H1 (cell line): ENCODE data around the gene KIAA1614. TPM values are rescaled to one million over a fixed set of nuclear protein-coding genes. Genes with fewer than 3 reads are reported as not detected.

Experiments used
- CTCF ChIA-PET: fragments of 300-600 bp; sonication (Branson Sonifier 250); formaldehyde crosslinking; loops from one replicate; lab custom pipeline; 2021; ENCODE audit not compliant: partially characterized antibody; lab: Charles Lee
- POLR2A ChIA-PET: fragments of 300-600 bp; sonication (Branson Sonifier 250); formaldehyde crosslinking; loops from one replicate; lab custom pipeline; 2021; ENCODE audit warnings: inconsistent platforms; ENCODE audit not compliant: partially characterized antibody; lab: Charles Lee
- DNase-seq, 2 experiments: peaks; one replicate each; pipeline versions ENCODE4 v3.0.0 to v3.0.0-alpha.2; 2010 to 2022; ENCODE audit warnings: low spot score in 2 of 2, low read depth in 1 of 2, mixed read lengths in 1 of 2
- FAIRE-seq: peaks from 2 replicates; lab custom pipeline; 2011; peaks lifted over from hg19 to GRCh38; lab: Jason Lieb, UNC
- H2AFZ ChIP-seq: 2 replicates; pipeline ENCODE4 v1.8.1; 2012; ENCODE audit warnings: low read length, inconsistent platforms
- H2AK5ac ChIP-seq: 2 replicates; pipeline ENCODE4 v1.6.1; 2013; ENCODE audit warnings: low read depth, low read length
- H2BK120ac ChIP-seq: replicated peaks from 2 replicates; pipeline ENCODE3; 2013; ENCODE audit warnings: low read depth, low read length, inconsistent platforms
- H2BK12ac ChIP-seq: 2 replicates; pipeline ENCODE4 v1.6.1; 2013; ENCODE audit warnings: low read depth, low read length
- H2BK15ac ChIP-seq: 2 replicates; pipeline ENCODE4 v1.6.1; 2013; ENCODE audit warnings: low read length
- H2BK20ac ChIP-seq: 2 replicates; pipeline ENCODE4 v1.6.1; 2013; ENCODE audit warnings: low read length
- H2BK5ac ChIP-seq: 2 replicates; pipeline ENCODE4 v1.6.1; 2013; ENCODE audit warnings: low read depth, low read length
- H3K14ac ChIP-seq: 2 replicates; pipeline ENCODE4 v1.6.1; 2013; ENCODE audit warnings: inconsistent platforms; ENCODE audit not compliant: insufficient read length
- H3K18ac ChIP-seq: 2 replicates; pipeline ENCODE4 v1.6.1; 2013; ENCODE audit warnings: low read length; ENCODE audit errors: extremely low read depth
- H3K23ac ChIP-seq: 2 replicates; pipeline ENCODE4 v1.6.1; 2013; ENCODE audit warnings: inconsistent platforms; ENCODE audit not compliant: insufficient read length
- H3K23me2 ChIP-seq: 2 replicates; pipeline ENCODE4 v1.6.1; 2013; ENCODE audit warnings: low read depth, low read length
- H3K27ac ChIP-seq: 2 replicates; pipeline ENCODE4 v1.6.1; 2011; ENCODE audit warnings: low read depth, low read length, inconsistent platforms
- H3K27me3 ChIP-seq, 4 experiments: replicated peaks in 1 of 4; 1 replicate in 1 of 4; 2 replicates in 3 of 4; pipeline versions ENCODE4 v1.6.1 to v1.8.1; 2011 to 2013; ENCODE audit warnings: low read length in 3 of 4, mild to moderate bottlenecking in 3 of 4, inconsistent platforms in 2 of 4, mixed read lengths in 2 of 4, moderate library complexity in 1 of 4; ENCODE audit not compliant: control insufficient read depth in 3 of 4, insufficient read depth in 3 of 4; ENCODE audit errors: extremely low read depth in 1 of 4
- H3K36me3 ChIP-seq, 4 experiments: 2 replicates each; pipeline versions ENCODE4 v1.6.1 to v1.8.1; 2011 to 2013; ENCODE audit warnings: mild to moderate bottlenecking in 4 of 4, low read length in 3 of 4, moderate library complexity in 2 of 4, control low read depth in 1 of 4, inconsistent platforms in 1 of 4; ENCODE audit not compliant: insufficient read depth in 4 of 4, control insufficient read depth in 2 of 4
- H3K4ac ChIP-seq: replicated peaks from 2 replicates; pipeline ENCODE3; 2013; ENCODE audit warnings: low read length, low read depth, mixed read lengths, inconsistent platforms; ENCODE audit not compliant: insufficient read length
- H3K4me1 ChIP-seq, 4 experiments: replicated peaks in 1 of 4; 1 replicate in 1 of 4; 2 replicates in 3 of 4; pipeline versions ENCODE4 v1.6.1 to v1.8.1; 2011 to 2013; ENCODE audit warnings: low read length in 3 of 4, inconsistent platforms in 2 of 4, mixed read lengths in 1 of 4; ENCODE audit not compliant: insufficient read depth in 4 of 4, control insufficient read depth in 3 of 4
- H3K4me2 ChIP-seq, 2 experiments: 2 replicates each; pipeline versions ENCODE4 v1.6.1 to v1.8.1; 2011 to 2013; ENCODE audit warnings: low read depth in 2 of 2, low read length in 2 of 2, control low read depth in 1 of 2, inconsistent platforms in 1 of 2, mild to moderate bottlenecking in 1 of 2; ENCODE audit not compliant: insufficient read depth in 1 of 2
- H3K4me3 ChIP-seq, 4 experiments: fragments of 200-600, 300-600 bp in 1 of 4; sonication (generic), shearing (Covaris generic), sonication (Bioruptor Twin) in 1 of 4; 2 replicates each; pipeline versions ENCODE4 v1.5.1 to v1.8.1; 2011 to 2016; ENCODE audit warnings: low read length in 4 of 4, low read depth in 3 of 4, control low read depth in 2 of 4, inconsistent platforms in 2 of 4, mild to moderate bottlenecking in 2 of 4, mixed read lengths in 1 of 4, moderate library complexity in 1 of 4; ENCODE audit not compliant: insufficient read depth in 2 of 4; ENCODE audit errors: extremely low read depth in 1 of 4
- H3K56ac ChIP-seq: replicated peaks from 2 replicates; pipeline ENCODE3; 2013; ENCODE audit warnings: low read depth, mild to moderate bottlenecking, mixed read lengths, low read length, inconsistent platforms; ENCODE audit not compliant: insufficient read length
- H3K79me1 ChIP-seq: 2 replicates; pipeline ENCODE4 v1.6.1; 2013; ENCODE audit warnings: low read depth, low read length, control low read depth
- H3K79me2 ChIP-seq, 2 experiments: 2 replicates each; pipeline versions ENCODE4 v1.6.1 to v1.8.1; 2012 to 2013; ENCODE audit warnings: low read length in 2 of 2, mild to moderate bottlenecking in 2 of 2, inconsistent platforms in 1 of 2; ENCODE audit not compliant: insufficient read depth in 2 of 2, control insufficient read depth in 1 of 2
- H3K9ac ChIP-seq, 4 experiments: replicated peaks in 1 of 4; 1 replicate in 1 of 4; 2 replicates in 3 of 4; pipeline versions ENCODE4 v1.6.1 to v1.8.1; 2011 to 2013; ENCODE audit warnings: low read depth in 3 of 4, low read length in 3 of 4, control low read depth in 2 of 4, mild to moderate bottlenecking in 2 of 4, moderate library complexity in 2 of 4, inconsistent platforms in 1 of 4; ENCODE audit errors: extremely low read depth in 1 of 4
- H3K9me3 ChIP-seq, 2 experiments: 2 replicates each; pipeline versions ENCODE4 v1.6.1 to v1.8.1; 2012 to 2013; ENCODE audit warnings: mild to moderate bottlenecking in 2 of 2, moderate library complexity in 2 of 2, control low read depth in 1 of 2, inconsistent platforms in 1 of 2, low read depth in 1 of 2, low read length in 1 of 2, mixed read lengths in 1 of 2; ENCODE audit not compliant: insufficient read depth in 2 of 2
- H4K20me1 ChIP-seq, 2 experiments: replicated peaks in 1 of 2; 2 replicates each; pipeline versions ENCODE3 to v1.8.1; 2011 to 2013; ENCODE audit warnings: inconsistent platforms in 2 of 2, low read length in 2 of 2, mild to moderate bottlenecking in 1 of 2; ENCODE audit not compliant: insufficient read depth in 2 of 2, control insufficient read depth in 1 of 2
- H4K5ac ChIP-seq: 2 replicates; pipeline ENCODE4 v1.6.1; 2013; ENCODE audit warnings: low read length, low read depth, mixed read lengths, inconsistent platforms; ENCODE audit not compliant: insufficient read length
- H4K8ac ChIP-seq: 2 replicates; pipeline ENCODE4 v1.8.0; 2013; ENCODE audit warnings: mild to moderate bottlenecking, moderate library complexity, low read length, inconsistent platforms; ENCODE audit not compliant: insufficient read depth; ENCODE audit errors: extremely low read depth
- H4K91ac ChIP-seq: replicated peaks from 2 replicates; pipeline ENCODE3; 2013; ENCODE audit warnings: low read length, mixed read lengths, inconsistent platforms; ENCODE audit not compliant: insufficient read length
- JUN ChIP-seq: IDR thresholded peaks from 2 replicates; pipeline ENCODE4 v1.6.1; 2011; ENCODE audit warnings: low read depth, mild to moderate bottlenecking, improper control_type of control experiment, low read length
- YY1 ChIP-seq: IDR thresholded peaks from 2 replicates; pipeline ENCODE4 v1.6.1; 2011; ENCODE audit warnings: low read depth, mild to moderate bottlenecking, low read length
- WGBS, 2 experiments: shearing (Covaris generic) in 1 of 2; methylation state at CpG; one replicate each; pipeline versions ENCODE4 v1.1.6 to v1.1.7; 2013 to 2015; ENCODE audit warnings: low lambda C conversion rate in 2 of 2, mixed read lengths in 2 of 2, inconsistent platforms in 1 of 2, low coverage in 1 of 2, missing lambda C conversion rate in 1 of 2; ENCODE audit not compliant: insufficient replicate concordance in 2 of 2, insufficient coverage in 1 of 2, insufficient read length in 1 of 2; ENCODE audit errors: extremely low coverage in 1 of 2, missing lambda C conversion rate in 1 of 2; 5-methylcytosine and 5-hydroxymethylcytosine counted together
- polyA plus RNA-seq, 7 experiments: library from polyadenylated mRNA; depleted of rRNA in 3 of 7; stranded (reverse) in 5 of 7; unstranded in 2 of 7; fragments of >200 nt in 5 of 7; fragments of 200-250 nt in 2 of 7; gene quantifications; 1 replicate in 5 of 7; 2 replicates in 1 of 7; 4 replicates in 1 of 7; pipeline versions ENCODE4 v1.2.1 to v1.2.3, GENCODE V29; 2011 to 2013; ENCODE audit warnings: missing spikeins in 2 of 7, mixed read lengths in 2 of 7
- total RNA-seq: library from RNA; stranded (reverse); fragmentation: NEBNext Ultra II Directional; extraction: Animal tissue kit (Norgen Biotek cat#: 25700); gene quantifications from 2 replicates; pipeline ENCODE4 v1.2.1, GENCODE V29; 2021

KIAA1614 gene
- total and polyA plus RNA-seq, 2 of the 8 experiments (the other 6 are each of a cell fraction or from before 2014, with no cell fraction given) = 1.3 to 3.1 TPM

GRCh38 chr1:180915426-180915965 lies 2.8 kb downstream of the KIAA1614 start:
- H3K4me3 ChIP-seq = no peak overlapping the region
- H4K5ac ChIP-seq = no peak overlapping the region
- TF ChIP-seq JUN (no peak), YY1 (no peak)
- no peak overlapping the region for H3K4ac ChIP-seq
- CTCF ChIA-PET = interaction anchor here (0.6 to 4.2 kb wide), 13 partner anchors 9 to 397 kb away, joined by 3 to 28 read pairs (median 4); no protein-coding TSS in a partner anchor
- peaks cover 0 to 3% (median under 1%) of the 10 kb centered on the region in 4 experiments; a peak in 5 of 7 replicates for H3K27me3 ChIP-seq
- no peak overlapping the region for H3K4me2 ChIP-seq
- no peak overlapping the region for H3K56ac ChIP-seq
- H2BK20ac ChIP-seq = no peak overlapping the region; the same call in 1 of the 2 replicates
- peaks cover 14% of the 10 kb centered on the region; the same call in 1 of the 2 replicates for H3K23me2 ChIP-seq
- no peak overlapping the region for H4K8ac ChIP-seq
- no peak overlapping the region for H3K9ac ChIP-seq
- H2BK120ac ChIP-seq = no peak overlapping the region
- POLR2A ChIA-PET = interaction anchor here (2.3 kb wide), 1 partner anchor 9 kb away, joined by 8 read pairs; no protein-coding TSS in a partner anchor
- H3K79me2 ChIP-seq = no peaks in the 10 kb centered on the region
- no peak for FAIRE-seq
- no peaks in the 10 kb centered on the region for H3K79me1 ChIP-seq
- H3K9me3 ChIP-seq = no peaks in the 10 kb centered on the region
- no peak overlapping the region for H4K91ac ChIP-seq
- H3K18ac ChIP-seq = no peak overlapping the region
- no peak overlapping the region for H2AFZ ChIP-seq
- 88% methylated on average over 11 of the region's 11 CpGs; no CpG with 5 or more reads in 1 of the 2 experiments for WGBS, 2 experiments
- H3K14ac ChIP-seq = no peak overlapping the region
- H4K20me1 ChIP-seq = no peaks in the 10 kb centered on the region
- no peaks in the 10 kb centered on the region for H3K36me3 ChIP-seq
- H2AK5ac ChIP-seq = no peak overlapping the region
- H2BK15ac ChIP-seq = no peak overlapping the region
- no peak overlapping the region for H2BK12ac ChIP-seq
- no peak overlapping the region for H3K23ac ChIP-seq
- no peak overlapping the region for H2BK5ac ChIP-seq
- H3K4me1 ChIP-seq = peaks cover 0 to 6% (median 3%) of the 10 kb centered on the region in 4 experiments; a peak in 6 of 7 replicates
- DNase-seq = no peak
- H3K27ac ChIP-seq = no peak overlapping the region
